Stimulated activated CD8-positive, alpha-beta memory T cell treated with anti-CD3 and anti-CD28 coated beads, Interleukin-2, amount 100 ng/mL, for 1 hour (primary cell): ENCODE measurements around the gene ASB6.

ENCODE experiments used
- DNase-seq, 2 donors: peaks; one replicate each; pipeline ENCODE4 v3.0.0-alpha.2; 2020; ENCODE audit warnings: low read depth in 2 of 2

The ASB6 gene

GRCh38 chr9:129626625-129627284, 15.2 kb downstream of the ASB6 start:
- DNase-seq: no peak

- DNase-seq: peak; percentile 84 to 86
These were observed 15.8 kb downstream of the ASB6 start, which contains the start of gene NTMT1 for GRCh38 chr9:129626079-129626624. NTMT1 (plus strand) TSS chr9:129626163; CDS start chr9:129632704, 6,541 bp downstream.

- no peak for DNase-seq
These were observed 17.0 kb downstream of the ASB6 start for GRCh38 chr9:129624947-129625346.

DNA sequence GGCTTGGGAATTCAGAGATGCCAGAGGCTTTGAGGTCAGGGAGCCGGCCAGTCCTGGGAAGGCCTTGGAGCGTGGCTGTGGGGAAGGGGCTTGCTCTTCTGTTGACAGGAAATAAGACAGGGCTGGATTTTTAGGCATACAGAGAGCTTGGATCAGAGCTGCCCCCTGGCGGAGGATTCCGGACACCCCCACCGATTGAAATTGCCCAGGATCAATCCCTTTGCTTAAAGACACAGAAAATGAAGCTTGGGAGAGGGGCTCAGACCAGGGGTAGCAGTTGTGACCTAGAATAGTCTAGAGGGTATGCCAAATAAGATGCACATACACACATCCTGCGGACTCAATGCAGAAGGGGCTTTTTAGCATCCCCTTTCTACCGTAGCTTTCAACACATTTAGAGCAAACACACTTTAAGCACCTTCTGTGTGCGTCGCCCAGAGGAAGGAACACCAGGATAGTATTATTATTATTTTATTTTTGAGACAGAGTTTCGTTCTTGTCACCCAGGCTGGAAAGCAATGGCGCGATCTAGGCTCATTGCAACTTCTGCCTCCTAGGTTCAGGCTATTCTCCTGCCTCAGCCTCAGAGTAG, 17.7 kb downstream of the ASB6 start:
- peak in 1 of 2 donors; percentile 53 for DNase-seq

DNA sequence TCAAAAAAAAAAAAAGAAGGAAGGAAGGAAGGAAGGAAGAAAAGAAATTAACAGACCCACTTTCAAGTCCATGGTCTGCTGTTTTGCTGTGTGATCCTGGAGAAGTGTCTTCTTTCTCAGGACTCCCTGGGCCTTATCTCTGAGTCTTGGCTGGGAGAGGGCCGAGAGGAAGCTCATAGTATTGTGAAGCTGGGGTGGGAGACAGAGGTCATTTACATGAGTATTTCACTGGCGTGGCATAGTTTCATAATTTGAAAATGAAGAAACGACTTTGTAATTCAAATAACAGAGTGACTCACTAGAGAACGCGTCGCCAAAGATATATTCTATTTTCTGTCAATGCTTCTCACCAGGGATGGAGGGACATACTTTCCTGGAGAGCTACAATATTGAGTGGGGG, 18.6 kb downstream of the ASB6 start:
- no peak for DNase-seq

- no peak for DNase-seq
These were observed 21.2 kb downstream of the ASB6 start, which contains the start of gene C9orf50 for GRCh38 chr9:129620669-129621295. C9orf50 (minus strand) TSS chr9:129621101; CDS start chr9:129620574, 527 bp downstream.

- DNase-seq: no peak
These were observed 21.9 kb downstream of the ASB6 start for GRCh38 chr9:129619787-129620668.

DNA sequence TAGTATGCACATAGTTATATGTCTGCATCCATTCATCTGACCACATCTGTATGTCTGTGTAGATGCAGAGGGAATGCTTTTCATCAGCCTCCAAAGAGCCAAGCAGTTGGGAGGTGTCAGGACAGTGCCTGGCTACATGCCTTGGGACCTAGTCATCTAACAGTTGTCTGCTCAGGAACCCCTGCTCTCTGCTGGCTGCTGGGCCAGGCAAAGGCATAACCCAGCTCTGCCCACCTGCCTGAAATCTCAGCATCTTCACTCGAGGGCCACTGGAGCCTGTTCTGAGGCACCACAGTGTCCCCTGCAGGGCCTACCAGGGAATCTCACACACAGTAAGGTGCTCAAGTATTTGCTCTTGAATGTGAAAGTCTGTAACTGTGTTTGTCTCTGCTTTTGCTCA, 24.8 kb downstream of the ASB6 start:
- DNase-seq: no peak

DNA sequence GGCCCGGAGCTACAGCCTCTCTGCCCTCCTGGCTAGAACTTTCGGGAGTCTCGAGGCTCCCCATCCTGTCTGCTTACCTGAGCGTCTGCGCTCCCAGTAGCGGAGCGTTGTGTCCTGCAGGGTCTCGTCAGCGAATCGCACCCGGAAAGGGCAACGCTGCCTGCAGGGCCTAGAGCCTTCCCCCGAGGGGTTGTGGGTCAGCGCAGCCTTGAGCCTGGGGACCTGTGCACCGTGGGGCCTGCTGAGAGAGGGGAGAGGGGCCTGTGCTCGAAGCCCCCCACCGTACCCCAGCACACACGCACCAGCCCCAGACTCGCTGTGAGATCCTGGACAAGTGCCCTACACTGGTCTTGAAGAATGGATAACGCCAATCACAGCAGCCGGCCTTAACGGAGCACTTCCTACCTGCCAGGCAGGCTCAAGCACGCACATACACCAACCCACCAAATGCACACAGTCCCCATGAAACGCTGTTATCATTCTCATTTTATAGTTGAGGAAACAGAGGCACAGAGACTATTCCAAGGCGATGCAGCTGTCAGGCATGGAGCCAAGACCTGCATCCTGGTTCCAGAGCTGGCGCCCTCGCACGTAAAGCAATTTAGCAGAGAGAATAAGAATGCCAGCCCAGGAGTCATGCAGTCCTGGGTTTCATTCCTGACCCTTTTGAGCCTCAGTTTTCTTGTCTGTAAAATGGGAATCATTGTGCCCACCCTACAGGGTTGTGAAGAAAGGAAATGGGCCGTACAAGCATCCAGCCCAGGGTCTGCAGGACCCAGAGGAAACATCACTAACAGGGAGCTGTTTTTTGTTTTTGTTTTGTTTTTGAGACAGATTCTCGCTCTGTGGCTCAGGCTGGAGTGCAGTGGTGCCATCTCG, 26.3 kb downstream of the ASB6 start:
- no peak for DNase-seq

DNA sequence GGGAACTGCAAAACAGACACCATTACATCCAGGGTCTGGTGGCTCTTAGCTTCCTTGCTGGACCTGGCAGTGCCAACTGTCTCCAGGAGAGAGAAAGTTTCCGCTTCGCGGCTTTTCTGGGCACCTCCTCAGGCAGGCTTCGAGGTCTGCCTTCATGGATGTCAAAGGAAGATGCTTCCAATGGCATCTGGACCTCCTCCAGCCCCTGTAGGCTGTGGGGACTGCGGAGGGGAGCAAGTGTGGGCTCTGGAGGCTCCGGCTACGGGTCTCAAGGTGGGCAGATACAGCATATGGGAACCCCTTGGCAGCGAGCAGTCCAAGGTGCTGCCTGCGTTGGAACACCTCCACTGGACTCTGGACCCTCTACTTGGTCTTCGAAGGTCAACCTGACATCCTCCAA, 27.0 kb downstream of the ASB6 start:
- DNase-seq: no peak

GRCh38 chr9:129613520-129614175, 28.3 kb downstream of the ASB6 start:
- no peak for DNase-seq

- DNase-seq: no peak
These were observed 29.0 kb downstream of the ASB6 start for GRCh38 chr9:129612815-129613519.

DNA sequence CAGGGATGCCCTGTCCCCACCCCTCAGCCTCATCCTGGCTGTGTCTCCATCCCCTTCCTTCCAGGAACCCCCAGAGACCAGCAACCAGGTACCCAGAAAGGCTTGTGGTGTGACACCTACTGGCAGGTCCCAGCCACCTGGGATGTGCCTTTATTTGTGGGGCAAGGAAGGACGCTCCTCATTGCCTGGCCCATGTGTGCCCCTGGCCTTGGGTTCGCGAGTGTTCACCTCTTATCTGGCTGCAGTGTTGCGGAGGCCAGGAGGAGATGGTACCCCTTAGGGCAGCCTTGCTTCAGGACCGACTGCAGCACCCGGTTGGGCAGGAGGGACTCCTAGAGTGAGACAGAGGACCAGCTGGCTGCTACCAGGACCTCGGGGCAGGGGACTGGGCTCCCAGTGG, 29.8 kb downstream of the ASB6 start:
- DNase-seq: no peak

GRCh38 chr9:129611307-129611800, 30.6 kb downstream of the ASB6 start:
- DNase-seq: no peak

DNA sequence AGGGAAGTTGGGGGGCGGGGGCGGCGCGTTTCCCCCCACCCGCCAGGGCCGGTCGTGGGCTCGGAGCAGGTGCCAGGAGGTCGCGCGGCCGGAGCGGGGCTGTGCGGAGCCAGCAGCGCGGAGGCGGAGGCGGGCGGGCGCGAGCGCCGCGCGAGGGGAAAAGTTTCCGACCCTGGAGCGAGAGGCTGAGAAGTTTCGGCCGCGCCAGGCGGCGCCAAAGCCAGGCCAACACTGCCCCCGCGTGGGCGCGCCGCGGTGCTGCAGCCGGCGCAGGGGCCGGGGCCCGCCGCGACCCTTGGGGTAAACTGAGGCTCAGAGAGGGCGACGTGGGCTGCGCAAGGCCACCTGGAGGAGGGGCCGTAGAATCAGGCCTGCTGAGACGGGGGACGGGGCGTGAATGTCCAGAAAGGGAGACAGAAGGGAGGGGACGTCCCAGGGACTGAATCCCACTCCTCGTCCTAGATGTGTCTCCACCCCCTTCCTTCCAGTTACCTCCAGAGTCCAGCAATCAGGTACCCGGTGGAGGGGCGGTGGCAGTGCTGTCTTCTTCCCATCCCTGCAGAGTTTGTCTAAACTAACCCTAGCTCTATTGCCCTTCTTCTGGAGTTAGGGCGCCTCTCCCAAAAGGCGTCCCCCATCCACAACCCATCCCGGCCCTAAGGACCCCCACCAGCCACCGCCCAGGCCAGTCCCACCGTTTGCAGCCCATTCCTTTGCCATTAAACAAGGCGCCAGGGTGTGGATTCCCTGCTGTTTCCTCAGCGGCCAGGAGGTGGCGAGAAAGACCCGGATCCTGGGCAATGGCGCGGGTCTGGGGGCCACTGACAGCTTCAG, 31.3 kb downstream of the ASB6 start:
- DNase-seq: peak; percentile 55 to 61

GRCh38 chr9:129610213-129610472, 31.8 kb downstream of the ASB6 start:
- no peak for DNase-seq

DNA sequence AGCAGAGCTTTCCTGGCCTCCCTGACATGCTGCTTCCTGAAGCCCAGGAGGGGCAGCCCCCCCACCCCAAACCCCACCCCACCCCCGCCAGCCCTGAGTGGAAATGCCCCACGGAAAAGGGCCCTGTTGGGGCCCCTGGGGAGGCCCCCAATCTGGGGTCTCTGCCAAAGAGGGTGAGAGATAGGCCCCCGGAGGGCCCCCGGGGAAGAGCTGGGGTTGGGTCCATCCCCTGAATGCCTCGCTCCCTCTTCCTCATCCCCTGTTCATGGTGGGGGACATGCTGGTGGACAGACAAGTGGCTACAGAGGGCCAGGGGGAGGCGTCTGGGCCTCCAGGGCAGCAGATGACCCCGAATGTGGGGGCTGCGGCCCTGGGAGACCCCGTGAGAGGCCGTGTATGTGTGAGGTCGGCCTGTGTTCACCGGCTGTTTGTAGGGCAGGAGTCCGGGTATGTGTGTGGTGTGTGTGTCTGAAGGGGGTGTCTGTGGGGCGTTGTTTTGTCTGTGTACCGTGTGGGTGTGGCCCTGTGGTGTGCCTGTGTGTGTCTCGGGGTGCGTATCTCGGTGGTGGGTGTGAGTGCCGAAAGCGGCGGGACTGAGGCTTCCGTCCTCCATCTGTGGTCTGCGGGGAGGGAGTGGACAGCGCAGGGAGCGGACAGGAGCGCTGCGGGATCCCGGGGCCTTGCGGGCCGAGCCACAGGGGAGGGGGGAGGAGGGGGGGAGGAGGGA, 32.3 kb downstream of the ASB6 start:
- DNase-seq: peak in 1 of 2 donors; percentile 40
